HG03064 (cell line): Measurements from ENCODE around the gene RNF43.
"Not testable (repeated sequence)": the region's sequence is repeated elsewhere in the genome, so short reads cannot be mapped to it uniquely, and the experiment has no call there.

Experiments used
- ATAC-seq: cut with Tn5 transposase; IDR thresholded peaks from one replicate; pipeline ENCODE4 v1.9.1; 2021; ENCODE audit warnings: low read depth; ENCODE audit not compliant: unreplicated experiment

RNF43 gene

GRCh38 chr17:58410714-58411407, 6.5 kb downstream of the RNF43 start:
- ATAC-seq, result no peak

GRCh38 chr17:58409432-58409831, 7.9 kb downstream of the RNF43 start:
- ATAC-seq, result no peak

GRCh38 chr17:58403311-58403710, 14.0 kb downstream of the RNF43 start:
- no peak for ATAC-seq

- no peak for ATAC-seq
These were observed 14.7 kb downstream of the RNF43 start for GRCh38 chr17:58402679-58403078.

- no peak for ATAC-seq
These were observed 15.3 kb downstream of the RNF43 start for GRCh38 chr17:58402047-58402446.

- no peak for ATAC-seq
These were observed 16.0 kb downstream of the RNF43 start for GRCh38 chr17:58401287-58401686.

GRCh38 chr17:58400826-58401225, 16.5 kb downstream of the RNF43 start:
- no peak for ATAC-seq

- no peak for ATAC-seq
These were observed 17.4 kb downstream of the RNF43 start for GRCh38 chr17:58399974-58400373.

GRCh38 chr17:58398574-58399266, 18.6 kb downstream of the RNF43 start:
- ATAC-seq, result no peak

GRCh38 chr17:58397421-58397820, 19.9 kb downstream of the RNF43 start:
- ATAC-seq, result not testable (repeated sequence)

- no peak for ATAC-seq
These were observed 21.2 kb downstream of the RNF43 start for GRCh38 chr17:58396173-58396572.

GRCh38 chr17:58394534-58395223, 22.7 kb downstream of the RNF43 start:
- no peak for ATAC-seq

- ATAC-seq, result no peak
These were observed 25.9 kb downstream of the RNF43 start for GRCh38 chr17:58391302-58391984.

GRCh38 chr17:58390884-58391283, 26.4 kb downstream of the RNF43 start:
- no peak for ATAC-seq

GRCh38 chr17:58388302-58389190, 28.8 kb downstream of the RNF43 start:
- ATAC-seq, result no peak

- no peak for ATAC-seq
These were observed 29.5 kb downstream of the RNF43 start for GRCh38 chr17:58387834-58388233.

- no peak for ATAC-seq
These were observed 30.6 kb downstream of the RNF43 start for GRCh38 chr17:58386708-58387107.

- ATAC-seq, result no peak
These were observed 31.9 kb downstream of the RNF43 start for GRCh38 chr17:58385359-58385899.

GRCh38 chr17:58384897-58385296, 32.4 kb downstream of the RNF43 start:
- ATAC-seq, result no peak
